Stimulated activated CD4-positive, alpha-beta T cell treated with anti-CD3 and anti-CD28 coated beads, Interleukin-4, amount 100 ng/mL, for 4 hours (primary cell): ENCODE results near the gene JPH3.
A peak's percentile ranks its signal among the peaks of the same experiment; 100 is the strongest.

Experiments
- DNase-seq, 2 experiments: peaks; one replicate each; pipeline ENCODE4 v3.0.0-alpha.2; 2020

Gene JPH3

GRCh38 chr16:87628246-87628923 lies 26.1 kb downstream of the JPH3 start:
- no peak for DNase-seq

GRCh38 chr16:87628940-87629339 lies 26.6 kb downstream of the JPH3 start:
- no peak for DNase-seq

GRCh38 chr16:87631067-87631466 lies 28.8 kb downstream of the JPH3 start:
- no peak for DNase-seq

- DNase-seq = no peak
Observed at GRCh38 chr16:87634411-87634810, 32.1 kb downstream of the JPH3 start.

- peak; percentile 67 to 73 for DNase-seq
Observed at GRCh38 chr16:87635541-87636049, 33.3 kb downstream of the JPH3 start.

GRCh38 chr16:87636050-87636684 lies 33.9 kb downstream of the JPH3 start:
- peak; percentile 78 to 81 for DNase-seq

- no peak for DNase-seq
Observed at GRCh38 chr16:87636741-87637140, 34.4 kb downstream of the JPH3 start.

GRCh38 chr16:87637357-87637756 lies 35.0 kb downstream of the JPH3 start:
- no peak for DNase-seq

- no peak for DNase-seq
Observed at GRCh38 chr16:87638736-87639135, 36.4 kb downstream of the JPH3 start.

GRCh38 chr16:87641721-87642120 lies 39.4 kb downstream of the JPH3 start:
- no peak for DNase-seq

GRCh38 chr16:87642491-87642890 lies 40.2 kb downstream of the JPH3 start:
- DNase-seq = no peak

GRCh38 chr16:87644186-87644585 lies 41.9 kb downstream of the JPH3 start:
- no peak for DNase-seq

- DNase-seq = no peak
Observed at GRCh38 chr16:87644596-87644995, 42.3 kb downstream of the JPH3 start.

GRCh38 chr16:87645802-87646201 lies 43.5 kb downstream of the JPH3 start:
- no peak for DNase-seq

GRCh38 chr16:87647431-87648185 lies 45.3 kb downstream of the JPH3 start:
- no peak for DNase-seq

- DNase-seq = no peak
Observed at GRCh38 chr16:87648236-87648635, 45.9 kb downstream of the JPH3 start.

- no peak for DNase-seq
Observed at GRCh38 chr16:87648698-87649487, 46.6 kb downstream of the JPH3 start.

GRCh38 chr16:87652386-87652785 lies 50.1 kb downstream of the JPH3 start:
- DNase-seq = no peak

GRCh38 chr16:87652799-87653198 lies 50.5 kb downstream of the JPH3 start:
- DNase-seq = no peak

GRCh38 chr16:87653234-87653633 lies 50.9 kb downstream of the JPH3 start:
- no peak for DNase-seq

- no peak for DNase-seq
Observed at GRCh38 chr16:87654826-87655225, 52.5 kb downstream of the JPH3 start.

- no peak for DNase-seq
Observed at GRCh38 chr16:87656328-87656727, 54.0 kb downstream of the JPH3 start.

GRCh38 chr16:87657621-87658192 lies 55.4 kb downstream of the JPH3 start:
- DNase-seq = no peak
